HG02623 (cell line): ENCODE results near the gene PCDH9.
A peak's percentile ranks its signal among the peaks of the same experiment; 100 is the strongest.
"Not testable (repeated sequence)": the region's sequence is repeated elsewhere in the genome, so short reads cannot be mapped to it uniquely, and the experiment has no call there.

Experiments used
- ATAC-seq: cut with Tn5 transposase; IDR thresholded peaks from one replicate; pipeline ENCODE4 v1.9.1; 2021; ENCODE audit warnings: moderate library complexity; ENCODE audit not compliant: unreplicated experiment

PCDH9 gene

DNA sequence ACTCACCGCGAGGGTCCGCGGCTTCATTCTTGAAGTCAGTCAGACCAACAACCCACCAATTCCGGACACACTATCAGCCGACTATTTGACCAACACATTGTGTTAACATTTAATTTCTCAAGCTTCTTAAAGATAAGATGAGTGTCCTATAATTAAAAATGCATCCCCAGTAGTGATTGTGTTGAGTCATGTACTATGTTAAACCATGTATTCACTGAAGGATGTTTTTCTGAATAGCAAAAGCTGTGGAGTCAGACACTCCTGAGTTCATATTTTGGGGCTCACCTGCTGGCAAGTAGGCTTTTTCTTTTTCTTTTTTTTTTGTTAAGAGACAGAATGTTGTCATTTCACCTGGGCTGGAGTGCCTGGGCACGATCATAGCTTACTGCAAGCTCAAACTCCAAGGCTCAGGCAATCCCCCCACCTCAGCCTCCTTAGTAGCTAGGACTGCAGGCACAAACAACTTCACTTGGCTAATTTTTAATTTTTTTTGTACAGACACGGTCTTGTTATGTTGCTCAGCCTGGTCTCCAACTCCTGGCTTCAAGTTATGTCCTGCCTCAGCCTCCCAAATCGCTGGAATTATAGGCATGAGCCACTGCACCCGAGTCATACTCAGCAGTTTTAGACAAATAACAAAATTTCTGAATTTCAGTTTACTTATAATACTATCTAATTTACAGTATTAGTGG, 606.9 kb downstream of the PCDH9 start:
- ATAC-seq, result no peak

DNA sequence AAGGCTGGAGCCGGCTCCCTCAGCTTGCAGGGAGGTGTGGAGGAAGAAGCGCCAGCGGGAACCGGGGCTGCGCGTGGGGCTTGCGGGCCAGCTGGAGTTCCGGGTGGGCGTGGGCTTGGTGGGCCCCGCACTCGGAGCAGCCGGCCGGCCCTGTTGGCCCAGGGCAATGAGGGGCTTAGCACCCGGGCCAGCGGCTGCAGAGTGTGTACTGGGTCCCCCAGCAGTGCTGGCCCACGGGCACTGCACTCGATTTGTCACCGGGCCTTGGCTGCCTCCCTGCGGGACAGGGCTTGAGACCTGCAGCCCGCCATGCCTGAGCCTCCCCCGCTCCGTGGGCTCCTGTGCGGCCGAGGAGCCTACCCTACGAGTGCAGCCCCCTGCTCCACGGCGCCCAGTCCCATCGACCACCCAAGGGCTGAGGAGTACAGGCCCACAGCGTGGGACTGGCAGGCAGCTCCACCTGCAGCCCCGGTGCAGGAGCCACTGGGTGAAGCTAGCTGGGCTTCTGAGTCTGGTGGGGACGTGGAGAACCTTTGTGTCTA, 608.2 kb downstream of the PCDH9 start:
- ATAC-seq, result not testable (repeated sequence)

DNA sequence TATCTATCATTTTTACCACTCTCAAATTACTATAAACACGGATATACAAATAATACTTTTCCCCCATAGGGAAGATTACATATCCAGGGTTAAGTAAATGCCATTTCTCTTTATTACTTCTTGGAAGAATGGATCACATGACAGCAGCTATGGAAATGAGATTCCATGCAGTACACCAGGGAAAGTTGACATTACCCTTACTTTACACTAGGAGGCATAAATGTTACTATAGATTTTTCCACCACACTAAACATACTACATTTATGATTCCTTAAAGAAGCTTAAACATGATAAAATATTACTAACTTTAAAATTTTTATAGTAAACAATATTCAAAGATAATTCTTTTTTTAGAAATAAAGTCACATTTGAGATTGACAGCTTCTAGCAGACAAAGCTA, 611.4 kb downstream of the PCDH9 start:
- ATAC-seq, result peak; percentile 69

DNA sequence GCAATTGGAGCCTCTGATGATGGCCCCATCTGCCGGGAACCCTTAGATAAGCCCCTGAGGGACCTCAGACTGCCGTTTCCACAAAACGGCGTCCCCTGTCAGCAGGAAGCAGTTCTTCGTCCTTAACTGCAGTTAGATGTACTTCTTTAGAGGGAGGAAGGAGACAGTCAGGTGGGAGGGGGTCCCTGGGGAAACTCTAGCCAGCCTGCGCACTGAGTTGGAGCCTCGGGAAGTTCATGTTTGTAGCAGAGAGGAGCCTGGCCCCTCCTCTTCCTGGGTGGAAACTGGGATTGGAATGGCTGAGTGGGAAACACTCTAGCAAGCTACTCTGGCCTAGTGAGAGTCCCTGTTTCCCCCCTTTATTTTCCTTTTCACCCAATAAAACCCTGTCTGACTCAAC, 612.4 kb downstream of the PCDH9 start:
- no peak for ATAC-seq

DNA sequence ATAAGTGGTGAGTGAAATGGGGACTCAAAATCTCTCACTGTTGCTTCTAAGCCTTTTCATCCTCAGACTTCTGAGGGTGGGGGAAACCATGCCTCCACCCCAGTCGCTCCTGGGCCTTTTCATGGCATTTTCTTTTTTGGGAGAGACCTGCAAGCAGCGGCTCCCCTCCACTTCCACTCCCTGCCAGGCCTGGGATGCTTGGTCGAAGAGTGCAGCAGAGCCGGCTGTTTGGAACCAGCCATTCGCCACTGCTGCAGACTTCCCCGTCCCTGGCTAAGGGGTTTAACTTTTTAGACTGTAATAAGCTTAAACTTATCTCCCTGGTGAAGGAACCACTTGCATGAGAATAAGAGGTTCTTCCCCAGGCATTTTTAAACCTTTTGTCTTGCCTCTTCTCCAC, 617.2 kb downstream of the PCDH9 start:
- ATAC-seq, result no peak

DNA sequence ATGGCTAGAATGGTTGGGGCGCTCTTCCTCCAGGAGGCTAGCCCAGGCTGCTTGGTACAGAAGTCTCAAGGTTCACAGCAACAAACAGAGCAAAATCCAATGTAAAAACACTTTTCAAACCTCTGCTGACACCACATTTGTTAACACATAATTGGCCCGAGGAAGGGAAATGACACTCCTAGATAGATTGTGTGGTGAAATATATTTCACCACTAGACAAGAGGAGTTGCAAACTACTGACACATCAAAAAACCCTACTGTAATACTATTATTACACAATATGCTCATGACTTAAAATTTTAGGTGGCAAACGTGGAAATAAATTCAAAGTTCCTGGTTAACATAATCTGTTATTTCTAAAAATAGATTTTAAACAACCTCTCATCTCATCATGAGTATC, 643.6 kb downstream of the PCDH9 start:
- ATAC-seq, result no peak

DNA sequence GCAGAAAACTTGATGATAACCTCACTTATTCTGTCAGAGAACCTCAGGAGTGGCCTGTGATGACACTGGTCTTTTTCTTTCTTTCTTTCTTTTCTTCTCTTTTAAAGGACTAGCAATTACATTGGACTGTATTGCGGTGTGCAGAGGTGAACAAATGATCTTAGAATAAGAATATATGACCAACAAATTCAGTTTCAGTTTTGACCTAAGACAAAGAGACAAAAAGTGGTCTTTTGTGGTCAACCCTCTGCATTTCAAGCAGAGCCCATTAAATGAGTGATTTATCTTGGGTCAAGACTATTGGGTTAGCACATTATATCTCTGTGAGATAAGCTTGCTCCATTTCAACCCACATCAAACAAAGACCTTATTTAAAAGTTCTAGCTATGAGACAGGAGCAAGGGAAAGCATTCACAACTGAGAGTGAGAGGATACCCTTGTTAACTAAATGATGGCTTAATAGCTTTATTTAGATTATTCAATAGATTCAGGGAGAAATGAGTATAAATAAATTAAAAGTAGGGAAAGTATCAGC, 644.4 kb downstream of the PCDH9 start:
- ATAC-seq, result no peak

DNA sequence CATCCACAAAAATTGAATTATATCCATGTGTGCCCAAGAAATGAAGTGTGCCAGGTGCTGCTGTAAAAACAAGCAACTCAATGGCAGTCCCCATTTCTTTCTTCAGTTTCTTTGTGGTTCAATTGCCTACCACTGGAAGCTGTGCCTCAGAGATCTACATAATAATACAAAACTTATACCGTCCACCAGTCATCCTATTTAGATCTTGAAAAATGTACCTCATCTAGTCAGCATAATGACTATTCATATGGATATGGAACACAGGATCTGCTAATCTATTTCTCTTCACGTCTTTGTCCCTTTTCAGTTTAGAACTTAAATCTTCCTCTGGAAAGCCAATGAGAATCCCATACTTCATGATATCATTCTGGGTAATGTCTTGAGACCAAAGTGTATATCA, 648.5 kb downstream of the PCDH9 start:
- ATAC-seq, result no peak

DNA sequence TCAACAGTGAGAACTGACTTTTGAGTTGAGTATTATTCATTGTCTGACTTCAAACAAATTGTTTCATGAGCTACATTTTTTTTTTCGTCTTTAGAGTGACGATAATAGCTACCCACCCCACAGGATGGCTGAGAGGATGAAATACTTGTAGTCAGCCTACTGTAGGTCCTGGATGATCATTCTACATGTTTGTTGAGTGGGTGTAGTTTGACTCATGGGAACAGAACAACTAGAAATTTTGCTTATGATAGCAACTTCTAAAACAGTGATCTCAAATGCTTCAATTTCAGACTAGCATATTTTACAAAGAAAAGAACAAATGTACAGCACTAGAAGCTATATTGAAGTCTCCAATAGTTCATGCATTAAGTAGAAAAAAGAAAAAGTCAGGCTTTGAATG, 651.8 kb downstream of the PCDH9 start:
- no peak for ATAC-seq

DNA sequence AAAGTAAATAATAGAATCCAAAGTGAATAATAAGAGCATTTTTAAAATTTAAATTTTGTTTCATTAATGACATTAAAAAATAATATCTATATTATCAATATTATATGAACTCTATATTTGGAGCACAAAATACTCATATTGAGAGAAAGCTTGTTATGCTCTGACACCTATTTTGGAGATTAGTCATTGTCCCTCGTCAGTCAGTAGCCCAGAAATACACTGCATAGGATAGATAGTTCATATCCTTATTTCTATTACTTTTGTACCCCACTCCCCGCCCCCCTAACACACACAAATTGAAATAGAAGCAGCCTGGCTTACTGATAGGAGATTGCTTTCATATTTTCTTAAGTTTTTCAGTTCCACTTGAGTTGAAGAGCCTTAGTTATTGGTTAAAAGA, 652.8 kb downstream of the PCDH9 start:
- ATAC-seq, result no peak

DNA sequence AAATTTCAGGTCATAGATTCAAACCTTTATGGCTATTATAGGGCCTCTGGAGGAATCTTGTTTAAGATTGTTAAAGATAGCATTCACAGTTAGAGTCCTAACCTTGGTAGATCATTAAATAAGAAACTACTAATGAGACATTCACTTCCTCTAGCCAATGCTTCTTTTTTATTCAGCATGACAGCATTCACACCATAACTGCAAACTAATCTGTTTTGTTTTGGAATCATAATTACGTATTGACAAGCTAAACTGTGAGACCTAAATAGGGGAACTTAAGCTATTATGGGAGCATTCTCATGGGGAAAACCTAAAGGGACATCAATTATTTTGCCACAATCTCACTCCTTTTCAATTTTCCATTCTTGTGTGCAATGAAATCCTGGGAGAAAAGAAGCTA, 653.8 kb downstream of the PCDH9 start:
- ATAC-seq, result no peak

DNA sequence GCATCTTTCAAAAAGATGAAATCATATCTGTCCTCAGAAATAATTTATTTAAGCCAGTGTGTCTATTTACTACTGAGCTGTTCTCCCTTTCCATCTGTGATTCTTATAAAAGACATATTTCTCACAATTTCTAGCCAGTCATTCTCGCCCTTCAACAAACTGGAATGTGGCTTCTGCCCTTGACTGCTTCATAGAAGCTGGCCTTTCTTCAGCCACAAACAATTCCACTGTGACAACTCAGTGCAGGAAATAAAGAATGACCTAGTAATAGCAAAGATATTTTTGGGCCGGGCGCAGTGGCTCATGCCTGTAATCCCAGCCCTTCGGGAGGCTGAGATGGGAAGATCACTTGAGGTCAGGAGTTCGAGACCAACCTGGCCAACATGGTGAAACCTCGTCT, 655.5 kb downstream of the PCDH9 start:
- no peak for ATAC-seq

DNA sequence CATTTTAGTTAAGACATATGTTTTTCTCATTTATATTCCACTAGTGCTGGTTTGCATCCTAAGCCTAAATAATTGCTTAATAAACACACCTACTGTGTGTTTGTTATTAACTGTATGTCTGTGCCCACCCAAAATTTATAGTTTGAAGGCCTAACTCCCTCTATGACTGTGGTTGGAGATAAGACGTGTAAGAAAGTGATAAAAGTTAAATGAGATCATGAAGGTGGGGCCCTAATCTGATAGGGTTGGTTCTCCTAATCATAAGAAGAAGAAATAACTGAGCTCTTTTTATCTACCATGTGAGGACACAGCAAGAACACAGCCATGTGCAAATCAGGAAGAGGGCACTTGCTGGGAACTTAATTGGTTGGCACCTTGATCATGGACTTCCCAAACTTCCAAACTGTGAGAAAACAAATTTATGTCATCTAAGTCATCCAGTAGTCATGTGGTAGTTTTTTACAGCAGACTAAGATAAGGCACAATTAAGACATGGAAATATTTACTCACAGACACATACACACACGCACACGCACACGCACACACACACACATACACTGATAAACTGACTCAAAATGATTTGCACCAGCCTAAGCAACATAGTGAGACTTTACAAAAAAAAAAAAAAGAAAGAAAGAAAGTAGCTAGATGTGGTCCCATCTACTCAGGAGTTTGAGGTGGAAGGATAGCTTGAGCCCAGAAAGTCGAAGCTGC, 662.1 kb downstream of the PCDH9 start:
- no peak for ATAC-seq

DNA sequence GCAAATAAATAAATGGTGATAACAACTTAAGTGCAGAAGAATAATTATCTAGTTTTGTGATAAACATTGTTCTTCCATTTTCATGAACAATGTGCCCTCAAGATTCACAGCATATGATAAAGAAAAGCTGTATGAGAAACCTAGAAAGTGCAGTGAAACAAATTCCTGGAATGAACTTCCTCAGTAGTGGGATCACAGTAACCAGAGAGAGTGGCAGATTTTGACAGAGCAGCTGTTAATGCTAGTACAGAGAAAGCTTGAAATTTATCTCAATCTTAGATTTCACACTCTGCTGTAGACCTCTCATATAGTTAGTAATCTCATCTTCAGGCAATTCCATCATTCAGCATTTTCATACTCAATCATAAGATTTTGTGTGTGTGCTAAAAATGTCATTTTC, 664.9 kb downstream of the PCDH9 start:
- ATAC-seq, result no peak

DNA sequence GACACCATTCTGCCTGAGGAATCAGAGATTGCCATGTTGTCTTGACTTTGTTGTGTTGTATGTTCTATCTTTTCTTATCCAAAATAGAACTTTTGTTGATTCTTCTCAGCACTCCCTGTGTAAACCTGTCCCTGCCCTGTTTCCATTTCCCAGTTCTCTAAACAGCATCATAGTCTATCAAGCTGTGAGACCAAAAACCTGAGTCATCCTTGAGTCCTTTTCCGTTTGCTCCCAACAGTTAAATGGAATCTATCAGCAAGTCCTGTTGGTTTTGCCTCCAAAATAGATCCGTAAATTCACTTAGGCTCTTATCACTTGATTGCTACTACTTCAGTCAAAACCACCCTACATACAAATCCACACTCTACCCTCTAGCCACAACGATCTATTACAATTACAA, 667.1 kb downstream of the PCDH9 start:
- no peak for ATAC-seq

DNA sequence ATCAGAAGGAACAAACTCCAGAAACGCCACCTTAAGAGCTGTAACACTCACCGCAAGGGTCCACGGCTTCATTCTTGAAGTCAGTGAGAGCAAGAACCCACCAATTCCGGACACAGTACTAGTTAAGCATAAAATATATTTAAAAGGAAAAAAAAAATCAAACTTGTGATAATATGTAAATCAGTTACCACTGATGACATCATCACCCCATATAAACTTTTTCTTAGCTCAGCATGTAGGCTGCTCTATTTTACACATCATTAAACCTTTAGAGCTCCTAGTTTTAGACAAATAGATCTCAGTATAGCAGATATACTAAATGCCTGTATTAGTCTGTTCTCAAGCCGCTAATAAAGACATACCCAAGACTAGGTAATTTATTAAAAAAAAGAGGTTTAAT, 668.1 kb downstream of the PCDH9 start:
- ATAC-seq, result no peak

DNA sequence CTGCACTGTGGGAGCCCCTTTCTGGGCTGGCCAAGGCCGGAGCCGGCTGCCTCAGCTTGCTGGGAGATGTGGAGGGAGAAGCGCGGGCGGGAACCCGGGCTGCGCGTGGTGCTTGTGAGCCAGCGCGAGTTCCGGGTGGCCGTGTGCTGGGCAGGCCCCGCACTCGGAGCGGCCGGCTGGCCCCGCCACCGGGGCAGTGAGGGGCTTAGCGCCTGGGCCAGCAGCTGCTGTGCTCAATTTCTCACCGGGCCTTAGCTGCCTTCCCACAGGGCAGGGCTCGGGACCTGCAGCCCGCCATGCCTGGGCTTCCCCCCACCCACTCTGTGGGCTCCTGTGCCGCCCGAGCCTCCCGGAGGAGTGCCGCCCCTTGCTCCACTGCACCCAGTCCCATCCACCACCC, 669.1 kb downstream of the PCDH9 start:
- no peak for ATAC-seq

DNA sequence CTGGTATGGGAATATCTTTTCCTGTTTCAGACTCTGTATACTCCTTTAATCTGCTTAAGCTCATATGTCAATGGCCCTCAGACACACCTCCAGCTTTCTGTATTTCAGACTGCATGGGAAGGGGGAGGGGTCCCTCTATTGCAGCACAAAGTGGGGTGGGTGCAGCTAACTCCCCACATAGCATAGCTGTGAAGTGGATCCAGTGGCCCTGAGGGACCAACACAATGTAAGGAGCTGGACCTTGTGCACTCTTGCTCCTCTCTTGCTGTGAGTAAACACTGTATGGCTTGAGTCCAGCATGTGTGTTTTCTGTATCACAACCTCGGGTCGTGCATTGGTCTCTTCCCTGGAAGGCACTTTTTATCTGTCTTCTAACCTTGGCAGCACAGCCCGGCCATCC, 669.9 kb downstream of the PCDH9 start:
- no peak for ATAC-seq

DNA sequence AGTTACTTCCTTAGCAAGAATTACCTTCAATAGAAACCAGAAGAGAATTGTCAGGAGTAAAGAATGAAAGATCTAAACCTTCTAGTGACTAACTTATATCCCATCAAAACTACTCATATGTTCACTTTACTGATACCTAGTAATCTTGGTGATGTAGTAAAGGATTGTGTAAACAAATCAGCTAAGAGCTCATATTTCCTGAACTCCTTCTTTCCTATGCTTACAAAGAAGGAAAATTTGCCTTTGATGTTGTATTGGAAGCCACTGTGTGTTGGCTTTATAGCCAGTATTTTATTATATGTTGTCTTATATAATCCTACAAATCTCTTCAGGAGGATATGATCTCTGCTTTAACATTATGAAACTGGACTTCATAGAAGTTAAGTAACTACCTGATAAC, 671.0 kb downstream of the PCDH9 start:
- no peak for ATAC-seq

DNA sequence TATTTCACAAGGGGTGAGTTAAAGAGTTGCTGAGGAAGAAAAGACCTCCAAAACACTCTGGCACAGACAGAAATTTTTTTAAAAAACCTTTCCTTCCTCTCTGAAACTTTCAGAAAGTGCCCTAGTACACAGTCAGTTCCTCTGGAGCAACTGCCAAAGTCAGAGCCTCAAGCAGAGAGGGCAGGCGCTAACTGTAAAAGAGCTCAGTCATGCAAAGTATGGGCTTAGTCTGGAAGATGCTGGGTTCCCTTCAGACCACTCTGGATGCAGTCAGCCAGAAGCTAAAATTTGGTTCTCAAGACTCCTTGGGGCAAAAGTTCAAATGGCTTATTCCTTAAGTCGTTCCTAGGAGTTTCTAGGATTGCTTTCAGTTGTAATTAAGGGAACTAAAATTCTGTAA, 671.6 kb downstream of the PCDH9 start:
- ATAC-seq, result no peak

DNA sequence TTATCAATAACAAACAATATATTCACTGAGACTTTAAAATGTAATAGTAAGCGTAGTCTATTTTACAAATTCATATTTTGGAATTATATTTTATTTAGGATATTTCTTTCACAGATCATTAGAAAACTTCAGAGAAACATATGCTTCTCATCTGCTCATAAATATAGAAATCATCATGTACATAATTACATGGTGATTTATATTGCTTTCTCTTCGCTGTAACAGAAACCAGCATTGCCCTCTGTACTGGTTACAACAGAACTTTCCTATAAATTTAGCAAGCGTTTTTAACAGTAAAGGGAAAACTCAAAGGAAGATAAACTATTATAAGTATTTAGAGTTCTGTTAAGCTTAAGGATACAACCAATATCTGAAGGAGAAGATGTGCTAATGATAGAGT, 672.8 kb downstream of the PCDH9 start:
- ATAC-seq, result no peak

DNA sequence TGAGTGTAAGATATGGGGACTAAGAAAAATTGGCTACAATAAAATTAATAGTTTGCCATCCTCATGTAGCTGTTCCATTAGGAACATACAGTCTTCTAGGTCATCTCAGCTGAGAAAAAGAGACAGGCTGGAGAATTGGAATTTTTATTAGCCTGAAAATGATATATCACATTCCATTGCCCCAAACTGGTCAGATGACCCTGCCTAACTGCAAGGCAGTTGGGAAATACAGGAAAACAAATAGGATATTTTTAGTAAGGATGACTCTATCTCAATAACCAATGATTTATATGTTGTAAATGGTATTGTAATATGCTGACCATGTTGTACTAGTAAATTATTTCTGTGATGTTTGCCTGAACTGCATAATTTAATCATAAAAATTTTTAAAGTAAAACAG, 673.8 kb downstream of the PCDH9 start:
- ATAC-seq, result no peak
